MM.1S (cell line): Measurements from ENCODE around the gene ICA1L.

Source experiments
- DNase-seq: peaks from one replicate; pipeline ENCODE4 v3.0.0-alpha.2; 2015
- H2AFZ ChIP-seq: fragments of 300-600 bp; sonication (generic); 2 replicates; pipeline ENCODE4 v1.6.0; 2016; ENCODE audit warnings: antibody characterized with exemption, low read length
- H3F3A ChIP-seq: fragments of 300-600 bp; sonication (generic); 2 replicates; pipeline ENCODE4 v1.6.1; 2016; ENCODE audit warnings: mild to moderate bottlenecking, antibody characterized with exemption, low read length, moderate library complexity, mixed read lengths; ENCODE audit not compliant: insufficient read depth
- H3K27ac ChIP-seq: fragments of 300-600 bp; sonication (generic); 2 replicates; pipeline ENCODE4 v1.5.1; 2016; ENCODE audit warnings: mild to moderate bottlenecking, low read length
- H3K27me3 ChIP-seq: fragments of 300-600 bp; sonication (generic); replicated peaks from 2 replicates; pipeline ENCODE4 v1.6.0; 2016; ENCODE audit warnings: low read length; ENCODE audit not compliant: insufficient read depth
- H3K36me3 ChIP-seq: fragments of 300-600 bp; sonication (generic); replicated peaks from 2 replicates; pipeline ENCODE4 v1.6.1; 2016; ENCODE audit warnings: mild to moderate bottlenecking, low read length, mixed read lengths; ENCODE audit not compliant: insufficient read depth
- H3K4me1 ChIP-seq: fragments of 300-600 bp; sonication (generic); 2 replicates; pipeline ENCODE4 v1.6.1; 2016; ENCODE audit warnings: low read length, mixed read lengths
- H3K4me2 ChIP-seq: fragments of 300-600 bp; sonication (generic); 2 replicates; pipeline ENCODE4 v1.6.0; 2016; ENCODE audit warnings: low read depth, low read length
- H3K4me3 ChIP-seq: fragments of 300-600 bp; sonication (generic); 2 replicates; pipeline ENCODE4 v1.5.1; 2016; ENCODE audit warnings: low read length, mixed read lengths
- H3K79me2 ChIP-seq: fragments of 300-600 bp; sonication (generic); 2 replicates; pipeline ENCODE4 v1.6.1; 2016; ENCODE audit warnings: mixed run types, low read length, mixed read lengths
- H3K9ac ChIP-seq: fragments of 300-600 bp; sonication (generic); 2 replicates; pipeline ENCODE4 v1.6.1; 2016; ENCODE audit warnings: low read length, mixed read lengths
- H3K9me2 ChIP-seq: fragments of 300-600 bp; sonication (generic); replicated peaks from 2 replicates; pipeline ENCODE4 v1.6.1; 2016; ENCODE audit warnings: mild to moderate bottlenecking, low read length, mixed read lengths; ENCODE audit not compliant: insufficient read depth
- H3K9me3 ChIP-seq: fragments of 300-600 bp; sonication (generic); replicated peaks from 2 replicates; pipeline ENCODE4 v1.6.1; 2016; ENCODE audit warnings: mild to moderate bottlenecking, low read length, mixed read lengths; ENCODE audit not compliant: insufficient read depth
- H4K20me1 ChIP-seq: fragments of 300-600 bp; sonication (generic); 2 replicates; pipeline ENCODE4 v1.6.1; 2016; ENCODE audit warnings: mild to moderate bottlenecking, low read length, moderate library complexity, mixed read lengths; ENCODE audit not compliant: insufficient read depth
- EZH2 ChIP-seq: fragments of 300-600 bp; sonication (generic); optimal IDR thresholded peaks from 2 replicates; pipeline ENCODE3; 2017; ENCODE audit warnings: low read depth, mild to moderate bottlenecking, antibody characterized with exemption, low read length, mixed read lengths
- EZH2phosphoT487 ChIP-seq: fragments of 300-600 bp; sonication (generic); IDR thresholded peaks from 2 replicates; pipeline ENCODE4 v1.6.1; 2018; ENCODE audit warnings: antibody characterized with exemption, low read length

The ICA1L gene

DNA sequence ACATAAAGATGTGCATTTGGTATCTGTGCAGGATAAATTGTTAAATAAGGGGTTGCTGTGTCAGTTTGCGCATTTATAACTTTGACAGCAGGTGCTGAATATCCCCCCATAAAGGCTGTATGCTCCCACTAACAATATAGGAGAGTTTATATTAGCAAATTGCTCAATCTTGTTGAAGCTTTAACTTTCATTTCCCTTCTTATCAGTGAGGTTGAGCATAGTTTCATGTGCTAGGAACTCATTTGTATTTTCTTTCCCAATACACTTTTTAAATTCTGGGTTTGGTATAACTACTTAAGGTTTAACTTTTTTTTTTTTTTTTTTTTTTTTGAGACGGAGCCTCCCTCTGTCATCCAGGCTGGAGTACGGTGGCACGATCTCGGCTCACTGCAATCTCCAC lies 147.8 kb downstream of the ICA1L start:
- Histone ChIP-seq H3F3A (no peaks in the 10 kb centered on the region), H3K4me1 (no peaks in the 10 kb centered on the region), H3K36me3 (no peaks in the 10 kb centered on the region), H3K9ac (no peak overlapping the region), H3K9me2 (no peaks in the 10 kb centered on the region), H3K79me2 (no peaks in the 10 kb centered on the region), H3K4me2 (no peak overlapping the region), H4K20me1 (no peaks in the 10 kb centered on the region), H3K27ac (no peak overlapping the region), H3K4me3 (no peak overlapping the region), H2AFZ (no peak overlapping the region), H3K27me3 (no peaks in the 10 kb centered on the region), H3K9me3 (no peaks in the 10 kb centered on the region)
- TF ChIP-seq EZH2 (no peak), EZH2phosphoT487 (no peak)
- DNase-seq, result no peak
